Left ventricle myocardium inferior (tissue), 1 donor: Measurements from ENCODE around the gene HDHD3. TPM values are rescaled to one million over a fixed set of nuclear protein-coding genes. Genes with fewer than 3 reads are reported as not detected.

ENCODE experiments used
- DNase-seq: peaks from one replicate; pipeline ENCODE4 v3.0.0-alpha.2; 2020
- H3K27ac ChIP-seq: fragments of 200-600 bp; replicated peaks from 2 replicates; pipeline ENCODE4 v1.8.0; 2021
- H3K27me3 ChIP-seq: fragments of 200-600 bp; 2 replicates; pipeline ENCODE4 v1.8.0; 2021; ENCODE audit warnings: low read depth
- H3K36me3 ChIP-seq: fragments of 200-600 bp; 2 replicates; pipeline ENCODE4 v1.8.0; 2021
- H3K4me1 ChIP-seq: fragments of 200-600 bp; 2 replicates; pipeline ENCODE4 v1.8.0; 2021
- H3K4me3 ChIP-seq: fragments of 200-600 bp; 2 replicates; pipeline ENCODE4 v1.8.0; 2021; ENCODE audit warnings: mild to moderate bottlenecking, moderate library complexity
- H3K9me3 ChIP-seq: fragments of 200-600 bp; replicated peaks from 2 replicates; pipeline ENCODE4 v1.8.0; 2021
- CTCF ChIP-seq: fragments of 200-600 bp; IDR thresholded peaks from 2 replicates; pipeline ENCODE4 v1.8.0; 2021; ENCODE audit warnings: antibody characterized with exemption, mild to moderate bottlenecking, borderline replicate concordance
- intact Hi-C: fragments of 100-400 bp; cut with micrococcal nuclease; formaldehyde crosslinking; loops from one replicate; pipeline ENCODE4 v1.11.0; 2022
- total RNA-seq: library from RNA; stranded (reverse); fragmentation: NEBNext Ultra II Directional; extraction: Animal tissue kit (Norgen Biotek cat#: 25700); gene quantifications from one replicate; pipeline ENCODE4 v1.2.1, GENCODE V29; 2021
- donor health status: DM: no; HTN: yes; CAD: no; lungs with severe emphysema.

The HDHD3 gene
- total RNA-seq, 1 donor from 2014 or later = 8.9 TPM

- H3K4me3 ChIP-seq = no peak overlapping the region
- H3K27me3 ChIP-seq = no peaks in the 10 kb centered on the region
- no peaks in the 10 kb centered on the region for H3K9me3 ChIP-seq
- no peaks in the 10 kb centered on the region for H3K36me3 ChIP-seq
- no peak for DNase-seq
- H3K27ac ChIP-seq = no peak overlapping the region
- peaks cover 26% of the 10 kb centered on the region for H3K4me1 ChIP-seq
- no peak for TF ChIP-seq CTCF
- intact Hi-C loops = no loop called here
Observed at GRCh38 chr9:113341712-113342410, 34.9 kb downstream of the HDHD3 start.

- Histone ChIP-seq H3K27ac (peak within 1 kb of the TSS; percentile 90), H3K9me3 (no peaks in the 10 kb centered on the region), H3K4me3 (peak within 1 kb of the TSS; percentile 88), H3K27me3 (no peaks in the 10 kb centered on the region), H3K4me1 (peaks cover 26% of the 10 kb centered on the region), H3K36me3 (no peaks in the 10 kb centered on the region)
- no peak for TF ChIP-seq CTCF
- peak; percentile 88 for DNase-seq
- intact Hi-C loops = no loop called here
Observed at GRCh38 chr9:113340011-113340699, 36.6 kb downstream of the HDHD3 start, which contains the start of gene WDR31. WDR31 (minus strand) TSS chr9:113340275; CDS start chr9:113332022, 8,253 bp downstream.

DNA sequence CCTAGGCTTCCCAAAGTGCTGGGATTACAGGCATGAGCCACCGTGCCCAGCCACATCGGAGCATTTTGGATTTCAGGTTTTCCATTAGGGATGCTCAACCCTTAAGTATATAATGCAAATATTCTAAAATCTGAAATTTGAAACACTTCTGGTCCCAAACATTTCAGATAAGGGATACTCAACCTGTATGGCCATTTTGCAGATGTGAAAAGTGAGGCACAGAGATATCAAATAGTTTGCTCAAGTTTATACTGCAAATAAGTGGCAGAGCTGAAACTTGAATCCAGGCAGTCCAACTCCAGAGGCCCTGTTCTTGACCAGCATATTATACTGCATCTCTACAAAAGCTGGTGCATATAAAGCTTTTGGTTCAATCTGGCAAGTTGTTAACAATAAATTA is 39.1 kb downstream of the HDHD3 start:
- H3K4me1 ChIP-seq = peaks cover 21% of the 10 kb centered on the region
- H3K27me3 ChIP-seq = no peaks in the 10 kb centered on the region
- no peak overlapping the region for H3K4me3 ChIP-seq
- H3K9me3 ChIP-seq = no peaks in the 10 kb centered on the region
- intact Hi-C loops = no loop called here
- no peak for TF ChIP-seq CTCF
- no peaks in the 10 kb centered on the region for H3K36me3 ChIP-seq
- no peak for DNase-seq
- H3K27ac ChIP-seq = no peak overlapping the region

DNA sequence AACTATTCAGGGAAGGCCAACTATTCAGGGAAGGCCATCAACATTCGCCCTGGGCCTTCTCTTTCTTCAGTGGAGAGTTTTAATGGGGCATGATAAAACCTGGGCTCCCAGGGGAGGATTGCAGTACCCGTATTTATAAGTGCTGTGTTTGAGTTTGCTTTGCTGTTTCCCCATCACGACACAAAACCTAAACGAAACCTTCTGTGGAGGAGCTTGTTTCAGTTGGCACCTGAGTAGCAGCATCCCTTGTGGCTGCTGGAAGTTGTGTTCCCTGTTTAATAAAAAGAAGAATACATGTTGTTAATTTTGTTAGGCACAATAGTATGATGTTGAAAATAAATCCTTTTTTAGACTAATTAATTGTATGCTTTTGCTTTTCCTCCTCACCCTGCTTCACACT is 45.0 kb downstream of the HDHD3 start:
- no peaks in the 10 kb centered on the region for H3K36me3 ChIP-seq
- no peaks in the 10 kb centered on the region for H3K27me3 ChIP-seq
- intact Hi-C loops = no loop called here
- no peak overlapping the region for H3K27ac ChIP-seq
- H3K4me1 ChIP-seq = peaks cover 9% of the 10 kb centered on the region
- TF ChIP-seq CTCF = no peak
- DNase-seq = no peak
- H3K9me3 ChIP-seq = no peaks in the 10 kb centered on the region
- no peak overlapping the region for H3K4me3 ChIP-seq

DNA sequence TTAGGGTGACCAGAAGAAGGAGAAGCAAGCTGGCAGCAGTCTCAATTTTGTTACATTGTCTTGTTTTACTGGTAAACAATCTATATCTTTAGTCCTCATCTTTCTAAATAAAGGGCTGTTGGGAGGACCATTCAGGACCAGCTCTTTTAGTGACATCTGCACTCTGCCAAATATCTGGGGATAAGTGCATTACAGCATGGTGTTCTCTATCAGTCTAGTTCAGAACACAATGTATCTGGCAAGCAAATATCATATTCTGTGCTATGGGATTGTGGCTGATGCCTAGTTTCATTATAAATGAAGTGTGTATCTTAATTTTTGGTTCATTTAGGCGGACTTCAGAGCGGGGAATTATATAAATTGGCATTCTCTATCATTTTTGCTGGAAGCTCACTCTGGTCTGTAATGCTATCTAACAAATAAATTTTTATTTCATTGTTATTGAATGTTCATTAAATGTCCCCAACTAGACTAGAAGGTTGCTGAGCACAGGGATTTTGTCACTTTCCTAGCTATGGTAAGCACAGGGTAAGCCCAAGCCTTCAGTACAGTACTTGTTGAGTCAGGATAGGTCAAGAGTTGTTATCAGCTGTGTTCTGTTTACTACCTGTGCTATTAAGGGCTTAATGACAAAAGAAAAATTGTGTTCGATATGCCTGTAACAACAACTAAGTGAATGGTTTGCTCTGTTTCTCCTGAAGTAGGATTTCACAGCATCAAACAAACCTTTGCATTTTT is 48.6 kb downstream of the HDHD3 start:
- peaks cover 9% of the 10 kb centered on the region for H3K4me1 ChIP-seq
- no peaks in the 10 kb centered on the region for H3K27me3 ChIP-seq
- no peak for DNase-seq
- intact Hi-C loops = no loop called here
- no peaks in the 10 kb centered on the region for H3K36me3 ChIP-seq
- peak overlapping the region; percentile 73 for H3K27ac ChIP-seq
- H3K4me3 ChIP-seq = no peak overlapping the region
- no peaks in the 10 kb centered on the region for H3K9me3 ChIP-seq
- TF ChIP-seq CTCF = no peak
